Measurements from ENCODE around the gene SLC1A2.

The SLC1A2 gene

GRCh38 chr11:35347921-35348331 lies 71.4 kb downstream of the SLC1A2 start:
- DNase-seq = no peak

DNA sequence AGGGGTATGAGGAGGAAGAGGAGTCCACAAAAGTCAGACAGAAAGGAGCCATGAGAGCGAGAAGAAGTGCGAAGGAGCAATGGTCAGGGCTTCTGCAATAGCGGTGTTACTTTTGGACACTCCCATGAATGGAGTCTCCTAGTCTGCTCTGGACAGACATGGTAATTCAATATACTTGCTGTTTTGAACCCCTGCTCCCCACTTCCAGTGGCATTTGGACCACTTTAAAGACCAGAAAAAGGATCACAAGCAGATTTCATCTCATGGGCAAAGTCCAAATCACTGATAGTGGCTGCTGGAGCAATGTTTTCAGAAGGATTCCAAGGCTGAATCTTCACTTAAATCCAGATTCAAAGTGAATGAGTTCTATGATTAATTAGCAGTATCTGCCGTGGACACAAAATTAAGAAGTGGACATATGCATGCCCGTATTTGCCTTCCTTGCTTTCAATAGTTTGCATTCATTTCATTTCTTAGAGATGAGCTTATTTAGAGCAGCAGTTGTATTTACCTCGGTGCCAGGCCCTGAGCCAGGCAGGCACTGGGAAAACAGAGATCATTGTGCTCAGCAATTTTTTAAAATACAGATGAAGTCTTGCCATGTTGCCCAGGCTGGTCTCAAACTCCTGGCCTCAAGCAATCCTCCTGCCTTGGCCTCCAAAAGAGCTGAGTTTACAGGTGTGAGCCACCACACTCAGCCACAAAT lies 72.0 kb downstream of the SLC1A2 start:
- DNase-seq = no peak

- DNase-seq = no peak
Observed at GRCh38 chr11:35346472-35347156, 72.7 kb downstream of the SLC1A2 start.

DNA sequence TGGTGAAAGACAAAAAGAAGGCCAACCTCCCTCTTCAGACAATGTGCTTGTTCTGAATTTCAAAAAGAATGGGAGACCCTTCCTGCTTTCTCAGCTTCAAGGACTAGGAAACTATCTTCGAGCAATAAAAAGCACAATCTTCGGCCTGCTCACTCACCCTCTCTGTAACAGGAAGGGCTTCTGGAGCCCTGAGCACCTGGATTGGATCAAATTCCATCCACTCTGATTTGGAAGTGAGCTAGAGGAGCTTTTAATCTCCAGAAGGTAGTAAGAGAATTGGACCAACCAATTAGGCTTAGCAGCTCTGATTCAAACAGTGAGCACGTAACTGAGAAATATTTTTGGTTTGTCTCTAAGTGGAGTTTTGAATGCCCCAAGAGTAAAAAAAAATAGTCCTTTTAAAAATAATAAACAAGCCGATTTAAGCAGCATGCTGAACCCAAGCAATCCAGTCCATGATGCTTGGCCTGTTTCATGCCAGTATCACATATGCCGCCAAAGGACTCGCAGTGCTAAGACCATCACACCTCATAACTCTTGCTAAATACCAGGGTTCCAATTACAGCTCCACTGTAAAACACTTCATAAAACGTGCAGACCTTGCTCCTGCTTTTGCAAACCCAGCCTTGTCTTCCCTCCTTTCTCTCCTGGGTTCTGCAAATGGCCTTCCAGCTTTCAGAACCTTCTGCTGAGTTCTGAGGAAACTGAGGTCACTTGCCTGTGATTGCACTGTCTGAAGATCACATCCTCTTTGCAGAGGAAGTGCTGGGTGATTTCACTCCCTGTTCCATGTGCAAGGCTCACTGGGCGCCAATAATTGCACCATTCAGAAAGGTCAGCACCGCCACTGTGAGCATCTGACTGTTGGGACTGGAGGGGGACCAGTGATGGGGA lies 74.4 kb downstream of the SLC1A2 start:
- no peak for DNase-seq

DNA sequence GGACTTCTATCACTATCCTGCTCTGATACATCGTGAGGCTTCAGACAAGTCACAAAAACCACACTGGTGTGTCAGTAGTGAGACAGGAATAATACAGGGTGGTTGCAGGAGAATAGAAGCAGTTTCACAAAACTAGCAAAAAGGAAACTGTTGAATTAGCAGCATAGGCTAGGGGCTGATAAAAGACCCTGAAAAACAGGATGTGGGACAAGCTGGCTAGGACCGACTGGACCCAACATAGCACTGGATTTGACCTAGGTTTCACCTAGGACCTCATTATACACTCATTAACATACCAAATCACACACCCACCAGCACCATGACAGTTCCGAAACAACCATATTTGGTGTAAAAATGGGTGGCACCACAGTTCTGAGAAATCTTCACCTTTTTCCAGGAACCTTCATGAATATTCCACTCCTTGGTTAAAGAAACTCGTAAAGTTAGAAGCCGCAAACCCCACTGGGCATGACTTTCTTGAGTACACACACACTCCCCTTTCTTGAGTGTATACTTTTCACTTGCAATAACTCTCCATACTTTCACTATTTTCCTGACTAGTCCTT lies 76.2 kb downstream of the SLC1A2 start:
- no peak for DNase-seq

GRCh38 chr11:35340715-35341114 lies 78.6 kb downstream of the SLC1A2 start:
- DNase-seq = no peak

GRCh38 chr11:35340071-35340470 lies 79.3 kb downstream of the SLC1A2 start:
- no peak for DNase-seq

DNA sequence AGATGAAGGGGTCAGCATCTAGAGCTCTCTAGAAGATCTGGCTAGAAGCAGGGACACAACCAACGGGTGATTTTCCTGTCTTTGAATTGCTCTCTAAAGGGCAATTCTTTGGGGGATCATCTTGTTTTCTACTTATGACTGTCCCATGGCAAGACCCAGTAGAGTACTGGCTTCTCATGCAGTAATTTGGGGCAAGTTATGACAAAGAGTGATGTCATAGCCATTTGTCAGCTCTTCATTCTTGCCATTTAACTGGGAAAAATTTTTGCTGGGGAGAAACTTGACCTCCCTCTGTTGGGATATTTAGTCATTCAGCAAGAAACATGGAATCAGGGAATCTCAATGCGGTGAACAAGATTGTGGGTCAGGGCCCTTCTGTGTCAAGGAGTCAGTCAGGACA lies 80.4 kb downstream of the SLC1A2 start:
- no peak for DNase-seq

DNA sequence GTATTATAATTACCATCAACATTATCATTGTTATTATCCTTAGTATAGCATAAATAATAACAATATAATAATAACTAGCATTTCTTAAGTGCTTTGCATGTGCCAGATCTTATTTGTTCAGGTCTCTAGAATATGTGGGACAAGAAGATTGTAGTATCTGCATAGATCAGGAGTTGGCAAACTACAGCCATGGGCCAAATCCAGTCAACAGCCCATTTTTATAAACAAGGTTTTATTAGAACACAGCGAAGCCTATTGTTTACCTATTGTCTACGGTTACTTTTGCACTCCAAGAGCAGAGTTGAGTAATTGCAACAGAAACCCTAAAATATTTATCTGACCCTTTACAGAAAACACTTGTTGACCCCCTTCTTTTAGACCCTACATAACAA lies 81.4 kb downstream of the SLC1A2 start:
- no peak for DNase-seq

DNA sequence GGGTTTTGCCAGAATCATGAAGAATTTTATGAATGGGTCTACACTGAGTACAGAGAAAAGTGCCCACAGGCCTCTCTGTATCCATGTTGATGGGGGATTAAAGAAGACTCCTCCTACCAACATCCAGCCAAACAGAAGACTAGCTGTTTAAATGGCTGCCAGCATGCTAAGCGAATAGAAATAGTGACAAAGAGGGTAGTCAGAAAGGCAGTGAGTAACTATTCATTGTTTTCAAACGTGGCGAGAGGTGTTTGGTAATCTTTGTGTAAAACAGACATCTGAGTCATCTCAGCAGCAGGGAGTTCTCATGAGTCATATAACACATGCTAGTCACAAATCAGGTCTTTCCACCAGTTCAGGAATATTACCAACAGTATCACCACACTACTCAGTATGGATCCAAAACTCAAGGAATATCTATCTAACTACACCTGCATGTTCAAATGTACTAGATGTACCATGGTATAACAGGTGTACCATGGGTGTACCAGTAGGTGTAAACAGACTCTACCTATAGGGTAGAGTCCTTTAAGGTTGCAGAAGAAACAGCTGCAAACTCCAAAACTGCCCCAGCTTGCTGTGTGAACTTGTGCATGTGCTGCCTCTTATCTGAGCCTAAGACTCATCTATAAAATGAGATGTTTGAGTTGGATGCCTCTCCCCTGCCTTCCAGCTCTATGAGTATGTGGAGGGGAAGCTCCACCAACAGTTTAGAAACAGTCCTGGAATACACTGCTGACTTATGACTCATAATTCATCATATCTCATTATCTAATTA lies 82.0 kb downstream of the SLC1A2 start:
- no peak for DNase-seq

- no peak for DNase-seq
Observed at GRCh38 chr11:35336726-35337125, 82.6 kb downstream of the SLC1A2 start.

GRCh38 chr11:35335226-35335625 lies 84.1 kb downstream of the SLC1A2 start:
- no peak for DNase-seq

DNA sequence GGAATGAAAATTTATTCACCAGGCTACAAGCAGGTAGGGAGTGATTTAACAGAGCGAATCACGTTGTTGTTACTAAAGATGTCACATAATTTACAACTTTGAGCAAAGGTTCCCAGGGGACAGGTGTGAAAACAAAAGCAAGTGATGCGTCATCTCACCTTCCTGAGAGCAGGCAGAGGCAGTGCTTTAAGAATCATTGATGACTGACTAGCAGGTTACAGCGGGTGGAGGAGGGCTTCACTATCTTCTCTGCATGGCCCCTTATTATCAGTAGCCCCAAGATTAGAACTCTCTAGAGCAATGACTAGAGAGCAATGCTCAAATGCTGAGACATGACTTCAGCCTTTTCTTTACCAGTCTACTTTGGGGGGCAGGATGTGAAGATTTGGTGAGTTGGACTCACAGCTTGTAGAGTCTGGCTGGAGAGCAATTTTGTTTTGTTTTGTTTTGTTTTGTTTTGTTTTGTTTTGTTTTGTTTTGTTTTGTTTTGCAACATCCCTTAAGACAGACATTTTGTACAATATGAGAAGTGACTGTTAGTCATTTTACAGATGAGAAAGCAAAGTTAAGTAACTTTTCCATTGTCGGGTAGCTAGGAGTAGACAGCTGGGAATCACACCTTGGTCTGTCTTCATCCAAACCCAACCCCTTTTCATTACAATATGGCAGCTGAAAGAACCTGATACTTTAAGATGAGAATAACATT lies 84.8 kb downstream of the SLC1A2 start:
- DNase-seq = no peak

DNA sequence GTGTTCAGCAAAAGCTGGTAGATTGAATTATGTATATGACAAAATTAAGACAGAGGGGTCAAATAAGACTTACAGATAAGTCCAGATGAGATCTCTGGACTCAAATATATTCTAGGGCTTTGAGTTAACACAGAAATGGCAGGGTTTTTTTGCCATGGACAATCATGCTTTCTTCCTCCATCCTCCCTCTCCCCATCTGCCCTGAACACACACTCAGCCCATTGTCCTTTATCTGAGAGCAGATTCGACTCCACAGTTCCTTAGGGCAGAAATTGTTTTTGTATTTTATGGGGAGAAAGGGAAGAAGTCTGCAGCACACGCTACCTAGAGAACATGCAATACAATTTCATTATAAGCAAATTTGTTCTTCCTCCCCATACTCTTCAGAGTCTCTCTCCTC lies 86.8 kb downstream of the SLC1A2 start:
- no peak for DNase-seq

DNA sequence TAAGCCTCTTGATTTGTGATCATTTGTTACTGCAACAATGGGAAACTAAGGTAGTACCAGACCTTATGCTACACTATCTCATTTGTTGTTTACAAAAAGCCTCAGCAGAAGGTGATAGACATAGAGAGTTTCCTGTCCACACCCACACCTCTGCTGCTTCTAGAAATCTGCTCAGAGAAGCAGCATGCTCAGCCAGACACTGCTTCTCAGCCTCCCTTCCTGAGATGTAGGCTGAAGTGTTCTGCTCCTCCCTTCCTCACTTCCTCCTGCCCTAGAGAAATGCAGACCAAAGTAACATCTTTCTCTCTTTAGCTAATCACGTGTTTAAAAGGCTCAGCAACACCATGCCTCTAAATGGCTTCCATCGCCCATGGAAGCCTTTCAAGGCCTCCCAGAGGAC lies 88.4 kb downstream of the SLC1A2 start:
- no peak for DNase-seq

GRCh38 chr11:35330156-35330889 lies 89.0 kb downstream of the SLC1A2 start:
- no peak for DNase-seq

DNA sequence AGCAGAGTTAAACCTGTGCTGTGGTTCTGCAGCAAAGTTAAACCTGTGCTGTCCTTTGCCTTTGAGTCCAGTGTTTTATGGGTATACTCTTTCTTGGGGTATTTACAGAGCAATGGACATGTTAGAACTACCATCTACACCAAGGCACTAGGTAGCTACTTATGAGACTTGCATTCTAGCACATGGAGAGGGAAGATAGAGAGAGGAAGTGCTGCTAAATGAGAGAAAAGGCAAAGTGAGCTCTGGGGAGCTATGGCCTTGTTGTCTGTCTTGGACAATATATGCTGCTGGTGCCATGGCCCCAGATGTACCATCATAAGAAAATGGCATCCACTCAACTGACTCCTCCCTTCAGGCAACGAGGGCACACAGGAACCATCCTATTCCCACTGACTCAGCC lies 91.5 kb downstream of the SLC1A2 start:
- DNase-seq = no peak

DNA sequence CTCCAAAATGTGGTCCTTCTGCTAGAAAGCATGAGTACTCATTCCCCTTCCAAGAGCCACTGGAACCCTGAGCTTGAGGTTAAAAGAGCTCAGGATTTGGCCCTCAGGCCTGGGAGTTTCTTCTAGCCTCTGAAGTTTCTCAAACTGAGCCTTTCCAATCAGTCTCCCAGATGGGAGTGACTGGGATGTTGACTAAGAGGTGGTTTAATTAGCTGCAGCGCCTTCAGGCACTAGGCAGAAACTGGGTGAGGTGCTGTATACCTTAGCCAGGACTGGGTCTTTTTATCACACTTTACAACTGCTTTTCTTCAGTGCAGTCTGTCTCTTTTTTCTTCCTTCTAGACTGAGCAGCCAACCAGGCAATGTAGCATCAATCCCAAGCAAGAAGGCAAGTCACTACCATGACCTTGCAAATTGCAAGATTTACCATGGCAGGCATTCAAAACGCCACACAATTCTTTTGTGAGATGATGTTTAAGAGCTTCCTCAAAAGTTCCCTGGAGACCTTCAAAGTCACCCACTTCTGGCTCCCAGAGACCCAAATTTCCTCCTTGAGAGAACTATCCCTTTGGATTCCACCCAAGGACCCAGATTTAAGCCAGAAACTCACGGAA lies 93.0 kb downstream of the SLC1A2 start:
- no peak for DNase-seq

GRCh38 chr11:35324981-35325380 lies 94.4 kb downstream of the SLC1A2 start:
- no peak for DNase-seq

- DNase-seq = no peak
Observed at GRCh38 chr11:35324183-35324886, 95.0 kb downstream of the SLC1A2 start.
